HG03558 (cell line): Measurements from ENCODE around the gene SLC13A4.
"Not testable (repeated sequence)": the region's sequence is repeated elsewhere in the genome, so short reads cannot be mapped to it uniquely, and the experiment has no call there.

Experiments used
- ATAC-seq: cut with Tn5 transposase; IDR thresholded peaks from one replicate; pipeline ENCODE4 v1.9.1; 2021; ENCODE audit warnings: moderate number of reproducible peaks; ENCODE audit not compliant: unreplicated experiment; ENCODE audit errors: extremely low read depth

Gene SLC13A4

GRCh38 chr7:135704698-135705097, 23.3 kb downstream of the SLC13A4 start:
- ATAC-seq, result no peak

GRCh38 chr7:135704074-135704473, 23.9 kb downstream of the SLC13A4 start:
- ATAC-seq, result no peak

DNA sequence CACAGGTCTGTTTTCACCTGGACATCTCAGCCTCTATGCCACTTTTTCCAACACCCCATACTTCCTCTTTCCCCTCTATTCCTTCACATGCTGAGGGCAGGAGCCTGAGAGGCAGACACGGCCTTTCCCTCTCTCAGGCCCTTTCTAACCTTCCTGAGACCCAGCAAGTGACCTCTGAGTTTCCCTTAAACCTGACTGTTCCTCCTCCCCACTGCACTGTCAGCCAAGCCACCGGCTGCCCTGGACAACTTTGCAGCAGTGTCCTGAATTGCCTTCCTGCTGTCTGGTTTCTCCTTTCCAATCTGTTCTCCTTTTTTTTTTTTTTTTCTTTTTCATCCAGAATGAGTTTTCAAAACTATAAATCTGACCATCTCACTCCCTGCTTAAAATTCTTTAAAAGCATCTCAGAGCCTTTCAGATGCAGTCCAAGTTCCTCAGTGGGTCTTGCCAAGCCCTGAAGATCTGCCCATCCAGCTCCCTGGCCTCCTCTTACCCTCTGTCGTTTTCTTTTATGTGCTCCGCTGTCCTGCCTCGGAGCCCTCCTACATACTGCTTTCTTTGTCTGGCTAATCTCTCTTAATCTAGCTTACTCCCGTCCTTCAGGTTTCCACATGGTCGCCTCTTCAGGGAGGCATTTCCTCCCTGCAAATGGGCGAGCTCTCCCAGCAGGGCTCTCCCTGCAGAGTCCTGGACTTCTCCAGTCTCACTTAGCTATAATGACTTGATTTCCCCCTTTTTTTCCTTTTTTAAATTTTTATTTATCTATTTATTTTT, 30.5 kb downstream of the SLC13A4 start:
- no peak for ATAC-seq

- no peak for ATAC-seq
These were observed 34.4 kb downstream of the SLC13A4 start for GRCh38 chr7:135693558-135693957.

GRCh38 chr7:135692606-135693005, 35.4 kb downstream of the SLC13A4 start:
- not testable (repeated sequence) for ATAC-seq

DNA sequence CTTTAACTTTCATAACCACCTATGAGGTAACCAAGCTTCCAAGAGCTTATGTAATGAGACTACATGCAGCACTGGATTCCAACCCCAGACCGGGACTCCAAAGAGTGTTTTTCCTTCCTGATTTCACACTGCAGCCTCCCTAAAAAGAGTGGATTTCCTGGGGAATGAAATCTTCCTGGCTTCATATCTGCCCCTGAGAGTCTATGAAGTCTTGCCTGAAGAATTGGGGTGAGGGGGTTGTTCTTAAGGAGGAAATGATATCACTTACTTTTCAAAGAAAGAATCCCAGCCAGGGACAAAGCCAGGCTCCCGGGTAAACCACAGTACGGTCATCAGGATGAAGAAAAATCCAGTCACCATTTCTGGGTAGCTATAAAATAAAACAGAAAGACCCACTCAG, 35.9 kb downstream of the SLC13A4 start:
- no peak for ATAC-seq

DNA sequence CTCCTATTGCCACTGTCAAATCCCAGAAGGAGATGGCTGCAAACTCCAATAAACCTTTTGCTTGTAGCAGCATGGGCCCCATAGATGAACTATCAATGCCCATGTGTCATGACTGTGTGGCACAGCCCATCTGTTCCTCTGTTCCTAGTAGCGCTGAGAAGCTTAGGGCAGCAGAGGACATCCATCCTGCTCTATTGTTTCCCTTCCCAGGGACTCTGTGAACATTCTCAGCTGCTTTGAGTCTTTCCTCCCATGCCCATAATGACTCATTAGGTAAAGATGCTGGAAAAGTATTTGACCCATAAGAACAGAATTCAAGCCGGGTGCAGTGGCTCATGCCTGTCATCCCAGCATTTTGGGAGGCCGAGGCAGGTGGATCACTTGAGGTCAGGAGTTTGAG, 37.4 kb downstream of the SLC13A4 start:
- no peak for ATAC-seq

- ATAC-seq, result no peak
These were observed 40.5 kb downstream of the SLC13A4 start for GRCh38 chr7:135687466-135687865.

DNA sequence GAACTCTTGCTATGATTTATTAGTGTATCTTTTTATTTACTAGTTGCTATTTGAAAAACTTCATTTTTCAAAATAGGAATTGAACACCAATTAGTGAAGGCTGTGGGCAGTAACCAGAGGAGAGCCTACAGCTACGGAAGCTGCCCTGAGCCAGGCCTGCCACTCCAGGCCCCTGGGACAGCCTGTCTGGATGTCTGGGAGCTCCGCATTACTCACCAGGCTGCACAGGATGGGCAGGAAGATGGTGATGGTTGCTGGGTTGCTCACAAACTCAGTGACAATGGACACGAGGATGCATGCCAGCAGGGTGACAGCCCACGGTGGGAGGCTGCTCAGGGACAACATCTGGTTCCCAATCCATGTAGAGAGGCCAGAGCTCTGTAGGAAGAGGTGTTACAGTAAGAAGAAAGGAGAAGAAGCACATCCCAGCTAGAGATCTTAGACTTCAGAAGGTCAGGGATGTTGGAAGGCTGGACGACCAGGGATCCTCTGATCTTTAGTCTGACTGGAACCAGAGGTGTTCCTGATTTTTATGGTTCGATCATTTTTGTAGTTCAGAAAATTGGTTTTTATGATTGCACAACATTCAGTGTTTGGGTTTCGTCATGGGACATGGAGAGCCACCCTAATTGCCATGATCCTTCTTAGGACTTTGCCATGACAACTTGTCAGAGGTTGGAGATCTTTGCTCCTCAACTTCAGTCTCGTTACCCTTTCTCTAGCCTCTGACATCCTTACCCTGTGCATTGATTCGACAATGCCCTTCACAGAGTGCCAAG, 42.5 kb downstream of the SLC13A4 start:
- ATAC-seq, result no peak

DNA sequence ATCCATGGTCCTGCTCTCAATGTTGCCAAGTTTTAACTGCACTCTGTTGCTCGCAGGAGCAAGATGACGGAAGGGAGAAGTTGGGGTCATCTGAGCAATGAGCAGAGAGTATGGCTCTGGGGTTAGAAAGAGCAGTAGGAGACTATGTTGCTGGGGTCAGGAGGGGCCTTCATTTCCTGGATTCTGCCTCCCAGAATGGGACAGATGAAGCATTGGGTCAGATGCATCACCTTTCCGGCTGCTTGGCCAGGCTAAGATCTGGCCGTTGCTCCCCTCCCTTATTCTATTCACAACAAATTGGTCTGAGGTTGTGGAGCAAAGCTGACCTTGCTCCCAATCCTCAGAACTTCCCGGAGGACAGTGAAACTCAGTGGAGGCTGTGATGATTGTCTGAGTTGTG, 43.3 kb downstream of the SLC13A4 start:
- ATAC-seq, result no peak

- no peak for ATAC-seq
These were observed 43.9 kb downstream of the SLC13A4 start for GRCh38 chr7:135684136-135684535.

GRCh38 chr7:135683609-135684008, 44.4 kb downstream of the SLC13A4 start:
- no peak for ATAC-seq

DNA sequence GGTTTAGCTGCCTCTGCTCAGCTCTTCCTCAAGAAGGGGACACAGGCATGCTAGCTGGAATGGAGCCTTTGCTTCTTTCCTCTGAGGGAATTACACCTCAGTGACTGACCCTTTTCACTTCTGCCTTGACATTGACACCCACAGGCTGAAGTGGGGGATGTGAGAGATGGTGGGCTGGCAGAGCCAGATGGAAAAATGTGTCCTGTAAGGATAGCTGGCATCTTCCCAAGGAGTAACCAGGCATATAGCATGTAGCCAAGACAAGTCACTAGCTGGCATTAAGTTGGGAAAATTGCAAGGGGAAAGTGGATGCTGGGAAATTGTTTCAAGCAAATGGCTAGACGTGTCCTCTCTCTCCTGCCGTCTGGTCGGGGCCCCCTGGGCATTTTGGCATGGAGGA, 45.8 kb downstream of the SLC13A4 start:
- no peak for ATAC-seq

DNA sequence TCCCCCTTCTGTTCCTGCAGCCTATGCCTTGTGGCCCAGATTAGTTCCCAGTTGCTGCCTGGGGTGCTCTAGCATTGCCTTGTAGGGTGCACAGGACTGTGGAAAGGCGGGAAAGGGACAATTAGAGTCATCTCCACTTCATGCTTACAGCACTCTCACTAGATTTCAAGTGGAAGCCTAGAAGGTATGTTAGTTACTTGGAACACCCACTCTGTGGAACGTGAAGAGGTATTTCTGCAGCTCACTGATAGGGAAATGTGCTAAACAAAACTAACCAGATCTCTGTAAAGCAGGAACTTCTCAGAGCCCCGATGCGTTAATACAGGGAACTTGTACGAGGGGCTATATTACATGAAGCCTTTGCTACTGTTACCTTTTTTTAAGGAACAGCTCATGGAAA, 46.2 kb downstream of the SLC13A4 start:
- ATAC-seq, result no peak

- ATAC-seq, result no peak
These were observed 49.1 kb downstream of the SLC13A4 start for GRCh38 chr7:135678612-135679575.

DNA sequence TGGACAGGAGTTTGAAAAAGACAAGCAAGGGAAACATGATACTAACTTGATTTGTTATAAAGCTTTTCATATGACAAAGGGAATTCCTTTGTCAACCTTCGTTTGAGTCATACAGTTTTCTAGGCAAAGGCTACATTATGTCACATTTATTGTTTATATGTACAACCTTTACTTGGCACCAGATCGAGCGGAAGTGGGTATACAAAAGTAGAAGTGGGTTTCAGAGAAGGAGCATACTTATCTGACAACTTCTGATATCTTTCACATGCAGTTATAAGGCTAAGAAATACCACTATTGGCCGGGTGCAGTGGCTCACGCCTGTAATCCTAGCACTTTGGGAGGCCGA, 54.7 kb downstream of the SLC13A4 start:
- no peak for ATAC-seq

DNA sequence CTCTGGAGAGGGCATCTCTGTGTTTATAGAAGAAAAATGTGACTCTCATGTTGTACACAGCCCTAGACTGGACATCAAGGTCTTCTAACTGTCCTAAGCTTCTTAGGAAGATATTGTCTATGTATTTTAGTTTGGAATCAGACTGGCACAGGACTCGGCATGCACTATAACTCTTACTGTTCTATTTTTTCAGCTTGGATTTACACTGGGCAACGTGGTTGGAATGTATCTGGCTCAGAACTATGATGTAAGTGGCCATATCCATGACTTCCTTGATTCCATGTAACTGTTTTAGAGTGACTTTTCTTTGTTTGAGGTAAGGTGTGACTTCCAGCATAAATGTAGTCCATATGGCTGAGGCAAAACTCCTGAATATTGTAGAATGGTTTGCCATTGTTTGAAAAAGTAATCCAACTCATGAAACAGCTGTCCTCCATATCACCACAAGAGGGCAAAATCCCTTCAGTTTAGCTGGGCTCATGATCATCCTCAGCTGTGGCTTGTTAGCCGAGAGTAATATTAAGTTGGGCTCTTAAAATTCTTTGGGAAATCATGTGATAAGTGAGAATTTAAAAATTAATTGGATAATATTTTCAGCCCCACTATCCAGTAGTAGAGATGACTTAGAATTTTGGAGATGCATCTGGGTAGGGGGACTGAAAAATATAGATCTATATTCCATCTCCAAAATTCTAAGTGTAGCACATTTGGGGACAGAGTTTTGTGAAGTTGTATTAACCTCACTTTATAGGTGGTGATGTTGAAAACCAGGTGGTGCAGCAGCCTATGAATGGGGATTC, 55.2 kb downstream of the SLC13A4 start:
- no peak for ATAC-seq

DNA sequence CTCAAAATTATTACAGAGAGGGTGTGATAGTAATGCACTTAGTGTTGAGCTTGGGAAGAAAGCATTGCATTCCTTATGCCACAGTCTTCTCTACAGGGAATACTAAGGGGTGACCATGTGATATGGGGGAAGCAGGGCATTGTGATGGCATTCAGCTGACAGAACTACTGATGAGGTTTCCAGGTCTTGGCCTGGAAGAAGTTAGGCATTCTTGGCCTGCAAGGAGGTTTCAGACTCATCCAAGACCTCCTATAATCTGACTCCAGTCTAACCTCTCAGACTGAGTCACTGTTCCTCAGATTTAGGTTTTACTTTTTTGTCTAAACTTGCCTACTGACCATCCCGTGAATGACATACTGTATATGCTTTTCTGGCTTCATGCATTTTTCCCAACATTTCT, 57.8 kb downstream of the SLC13A4 start:
- ATAC-seq, result no peak

GRCh38 chr7:135669774-135670173, 58.2 kb downstream of the SLC13A4 start:
- no peak for ATAC-seq

DNA sequence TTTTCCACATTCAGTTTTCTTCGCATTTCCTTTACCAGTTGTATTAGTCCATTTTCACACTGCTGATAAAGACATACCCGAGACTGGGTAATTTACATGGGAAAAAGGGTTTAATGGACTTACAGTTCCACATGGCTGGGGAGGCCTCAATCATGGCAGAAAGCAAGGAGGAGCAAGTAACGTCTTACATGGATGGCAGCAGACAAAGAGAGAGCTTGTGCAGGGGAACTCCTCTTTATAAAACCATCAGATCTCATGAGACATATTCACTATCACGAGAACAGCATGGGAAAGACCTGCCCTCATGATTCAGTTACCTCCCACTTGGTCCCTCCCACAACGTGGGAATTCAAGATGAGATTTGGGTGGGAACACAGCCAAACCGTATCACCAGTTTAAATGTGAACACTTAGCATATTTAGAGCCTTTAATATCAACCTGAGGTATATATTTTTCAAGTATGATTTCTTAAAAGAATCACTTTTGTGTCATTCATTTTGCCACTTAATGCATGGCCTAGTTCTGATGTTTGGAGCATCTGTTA, 59.1 kb downstream of the SLC13A4 start:
- ATAC-seq, result not testable (repeated sequence)
